GM04503 (cell line): ENCODE data around the gene SIT1.
A peak's percentile ranks its signal among the peaks of the same experiment; 100 is the strongest.
"Not testable (repeated sequence)": the region's sequence is repeated elsewhere in the genome, so short reads cannot be mapped to it uniquely, and the experiment has no call there.

Experiments used
- DNase-seq: peaks from one replicate; pipeline ENCODE4 v3.0.0-alpha.2; 2012; ENCODE audit warnings: low read depth

SIT1 gene

GRCh38 chr9:35659340-35659739 is 8.6 kb upstream of the SIT1 start:
- peak; percentile 63 for DNase-seq

- DNase-seq, result no peak
These were observed 8.2 kb upstream of the SIT1 start for GRCh38 chr9:35658968-35659220.

DNA sequence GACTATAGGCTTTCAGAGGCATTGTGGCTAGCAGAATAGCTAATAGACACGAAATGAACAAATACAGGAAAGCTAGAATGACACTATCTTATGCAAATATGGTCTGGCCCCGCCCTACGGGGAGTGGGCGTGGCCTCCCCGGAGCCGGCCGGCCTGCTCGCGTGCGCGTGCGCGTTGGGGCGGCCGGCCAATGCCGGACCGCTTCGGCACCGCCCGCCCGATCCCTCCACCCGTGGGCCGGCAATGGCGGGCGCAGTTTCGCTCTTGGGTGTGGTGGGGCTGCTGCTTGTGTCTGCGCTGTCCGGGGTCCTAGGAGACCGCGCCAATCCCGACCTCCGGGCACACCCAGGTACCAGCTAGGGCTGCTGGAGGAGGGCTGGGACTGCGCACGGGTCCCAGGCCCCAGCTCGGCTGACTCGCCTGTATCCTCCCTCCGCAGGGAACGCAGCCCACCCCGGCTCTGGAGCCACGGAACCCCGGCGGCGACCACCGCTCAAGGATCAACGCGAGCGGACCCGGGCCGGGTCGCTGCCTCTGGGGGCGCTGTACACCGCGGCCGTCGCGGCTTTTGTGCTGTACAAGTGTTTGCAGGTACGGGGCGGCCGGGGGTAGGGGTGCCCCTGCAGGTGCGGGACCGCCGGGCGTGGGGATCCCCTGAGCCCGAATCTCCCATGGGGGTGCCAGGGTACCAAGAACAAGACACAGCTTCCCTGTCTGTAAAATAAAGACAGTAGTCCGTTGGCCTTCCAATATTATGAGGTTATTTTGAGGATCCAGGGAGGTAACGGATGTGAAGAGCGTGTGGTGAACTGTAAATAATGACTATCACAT is 7.6 kb upstream of the SIT1 start, which contains the start of gene CCDC107:
Gene CCDC107, plus strand, starts transcription at position 156 of the 831 bp plus-strand sequence. Its CDS starts 88 bp downstream, at position 244.
- no peak for DNase-seq

GRCh38 chr9:35657546-35658136 is 6.9 kb upstream of the SIT1 start, which contains the start of gene RMRP:
RMRP (minus strand) TSS chr9:35658019.
- DNase-seq, result peak; percentile 96

GRCh38 chr9:35656831-35657545 is 6.3 kb upstream of the SIT1 start:
- DNase-seq, result no peak

DNA sequence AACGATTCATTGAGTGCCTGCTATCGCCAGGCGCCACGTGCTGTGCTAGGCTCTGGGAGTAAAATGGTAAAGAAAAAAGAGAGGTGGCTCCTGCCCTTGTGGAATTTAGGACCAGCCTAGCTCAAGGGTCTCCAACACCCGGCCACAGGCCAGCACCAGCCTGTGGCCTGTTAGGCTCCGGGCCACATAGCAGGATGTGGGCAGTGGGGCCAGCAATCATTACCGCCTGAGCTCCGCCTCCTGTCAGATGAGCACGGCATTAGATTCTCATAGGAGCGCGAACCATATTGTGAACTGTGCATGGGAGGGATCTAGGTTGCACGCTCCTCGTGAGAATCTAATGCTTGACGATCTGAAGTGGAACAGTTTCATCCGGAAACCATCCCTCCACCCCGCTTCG is 5.6 kb upstream of the SIT1 start:
- DNase-seq, result no peak

- DNase-seq, result no peak
These were observed 2.9 kb upstream of the SIT1 start for GRCh38 chr9:35653611-35654010.

- no peak for DNase-seq
These were observed 2.1 kb upstream of the SIT1 start for GRCh38 chr9:35652829-35653209.

- no peak for DNase-seq
These were observed 1.5 kb upstream of the SIT1 start for GRCh38 chr9:35651956-35652828.

DNA sequence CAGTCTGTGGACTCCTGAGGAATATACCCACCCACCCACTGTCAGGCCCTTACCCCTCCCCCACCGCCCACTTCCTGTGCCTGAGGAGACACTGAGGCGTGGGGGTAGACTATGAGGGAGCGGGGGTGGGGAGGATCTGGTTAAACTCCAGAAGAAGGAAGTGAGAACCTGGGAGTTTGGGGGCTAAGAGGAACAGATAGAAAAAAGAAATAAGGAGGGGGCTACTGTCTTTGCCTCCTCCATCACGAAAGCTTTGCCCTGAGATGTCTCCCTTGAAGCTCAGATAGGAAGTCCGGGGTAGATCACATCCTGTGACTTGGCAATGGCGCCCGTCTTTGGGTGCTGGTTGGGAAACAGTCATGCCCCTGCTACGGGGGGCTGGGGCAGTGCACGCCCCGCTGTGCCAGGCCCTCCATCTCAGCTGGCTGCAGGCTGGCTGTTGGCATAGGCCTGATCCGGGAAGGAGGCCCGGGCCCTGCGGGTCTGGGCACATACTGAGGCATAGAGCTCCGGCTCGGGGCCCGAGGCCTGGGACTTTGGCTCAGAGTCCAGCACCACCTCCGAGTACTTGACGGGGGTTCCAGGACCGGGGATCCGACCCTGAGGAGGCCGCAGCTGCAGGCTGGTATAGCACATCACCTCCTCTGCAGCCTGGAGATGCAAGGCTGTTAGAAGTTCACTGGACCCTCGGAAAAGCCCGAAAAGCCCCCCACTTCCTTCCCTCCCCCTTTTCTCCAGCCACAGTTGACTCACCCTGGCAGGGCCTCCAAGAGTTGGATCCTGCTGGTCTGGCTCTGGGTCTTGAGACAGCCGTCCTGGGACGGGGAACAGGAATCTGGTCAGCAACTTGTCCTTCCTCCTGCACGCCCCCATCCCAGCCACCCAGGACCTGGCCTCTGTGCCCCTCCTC is 1.0 kb downstream of the SIT1 start:
- no peak for DNase-seq

- DNase-seq, result no peak
These were observed 4.0 kb downstream of the SIT1 start for GRCh38 chr9:35646533-35647265.

DNA sequence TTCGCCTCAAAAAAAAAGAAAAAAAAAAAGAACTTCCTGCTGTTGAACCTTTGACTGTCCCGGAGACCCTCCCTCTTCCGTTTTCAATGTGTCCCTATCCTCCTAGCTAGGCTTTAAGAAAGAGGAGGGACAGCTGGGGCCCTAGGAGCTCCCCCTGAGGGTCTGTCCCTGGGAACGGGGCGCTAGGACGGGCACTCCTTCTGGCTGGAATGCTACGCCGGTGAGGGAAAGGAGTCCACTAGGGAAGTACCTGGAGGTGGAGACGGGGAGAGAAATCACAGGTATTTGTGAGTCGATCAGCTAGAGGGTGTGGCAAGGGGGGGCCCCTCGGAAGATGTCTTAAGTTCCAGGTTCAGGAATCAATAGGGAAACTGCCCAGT is 4.6 kb downstream of the SIT1 start:
- no peak for DNase-seq

- not testable (repeated sequence) for DNase-seq
These were observed 5.0 kb downstream of the SIT1 start for GRCh38 chr9:35645736-35646135.

- no peak for DNase-seq
These were observed 7.7 kb downstream of the SIT1 start for GRCh38 chr9:35643046-35643445.

DNA sequence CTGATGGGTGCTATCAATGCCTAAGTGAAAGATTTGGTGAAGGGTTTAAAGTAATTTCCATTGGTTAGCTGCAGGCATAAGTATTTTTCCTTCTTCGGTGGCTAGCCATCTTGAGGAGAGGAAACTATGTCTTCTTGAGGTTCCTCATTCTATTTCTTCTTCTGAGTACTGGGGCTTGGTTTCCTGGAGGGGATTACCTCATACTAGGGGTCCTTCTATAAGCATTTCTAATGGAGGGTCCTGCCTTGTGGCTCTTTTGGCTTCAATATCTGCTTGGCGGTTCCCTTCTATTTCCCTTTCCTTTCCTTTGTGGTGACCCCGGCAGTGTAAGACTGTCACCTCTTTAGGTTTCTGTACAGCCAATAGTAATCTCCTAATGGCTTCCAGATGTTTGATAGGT is 9.3 kb downstream of the SIT1 start:
- not testable (repeated sequence) for DNase-seq

- not testable (repeated sequence) for DNase-seq
These were observed 10.3 kb downstream of the SIT1 start for GRCh38 chr9:35640431-35640830.

DNA sequence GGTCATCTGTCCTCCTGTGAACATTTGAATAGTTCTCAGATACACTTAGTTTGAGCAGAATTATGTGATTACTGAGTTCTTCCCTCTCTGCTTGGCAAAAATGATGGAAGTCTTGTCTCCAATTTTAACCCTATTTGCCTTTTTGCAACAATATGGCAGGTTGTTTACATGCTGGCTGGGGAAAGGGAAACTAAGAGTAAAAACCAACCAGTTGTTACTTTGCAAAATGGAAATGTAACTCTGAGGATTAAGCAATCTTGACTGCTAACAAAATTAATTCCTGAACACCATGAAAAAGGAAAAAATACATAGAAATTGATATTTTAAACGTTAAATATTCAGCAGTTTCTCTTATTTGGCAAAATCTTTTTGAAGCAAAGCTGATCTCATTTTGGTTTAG is 11.1 kb downstream of the SIT1 start:
- DNase-seq, result no peak

- not testable (repeated sequence) for DNase-seq
These were observed 11.5 kb downstream of the SIT1 start for GRCh38 chr9:35639225-35639624.

GRCh38 chr9:35638751-35639150 is 12.0 kb downstream of the SIT1 start:
- DNase-seq, result not testable (repeated sequence)

DNA sequence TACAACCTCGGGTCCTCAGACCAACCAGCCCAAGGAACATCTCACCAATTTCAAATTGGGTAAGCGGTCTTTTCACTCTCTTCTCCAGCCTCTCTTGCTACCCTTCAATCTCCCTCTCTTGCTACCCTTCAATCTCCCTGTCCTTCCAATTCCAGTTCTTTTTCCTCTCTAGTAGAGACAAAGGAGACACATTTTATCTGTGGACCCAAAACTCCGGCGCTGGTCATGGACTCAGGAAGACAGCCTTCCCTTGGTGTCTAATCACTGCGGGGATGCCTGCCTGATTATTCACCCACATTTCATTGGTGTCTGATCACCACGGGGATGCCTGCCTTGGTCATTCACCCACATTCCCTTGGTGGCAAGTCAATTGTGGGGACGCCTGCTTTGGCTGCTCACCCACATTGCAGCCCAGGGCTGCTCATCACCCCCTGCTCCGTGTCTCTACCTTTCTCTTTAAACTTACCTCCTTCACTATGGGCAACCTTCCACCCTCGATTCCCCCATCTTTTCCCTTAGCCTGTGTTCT is 13.2 kb downstream of the SIT1 start:
- DNase-seq, result not testable (repeated sequence)
